NCI-H1694 treated with DMSO at 0.1 percent for 48 hours (cell line): ENCODE measurements around the gene DMBT1.

Experiments used
- DNase-seq: peaks from one replicate; lab custom pipeline; 2025; lab: John Stamatoyannopoulos, UW

DMBT1 gene

GRCh38 chr10:122673269-122673668 lies 112.7 kb downstream of the DMBT1 start:
- no peak for DNase-seq

GRCh38 chr10:122673731-122674130 lies 113.2 kb downstream of the DMBT1 start:
- DNase-seq = no peak

GRCh38 chr10:122674781-122675180 lies 114.2 kb downstream of the DMBT1 start:
- DNase-seq = no peak

- no peak for DNase-seq
These were observed 114.7 kb downstream of the DMBT1 start for GRCh38 chr10:122675278-122675677.

DNA sequence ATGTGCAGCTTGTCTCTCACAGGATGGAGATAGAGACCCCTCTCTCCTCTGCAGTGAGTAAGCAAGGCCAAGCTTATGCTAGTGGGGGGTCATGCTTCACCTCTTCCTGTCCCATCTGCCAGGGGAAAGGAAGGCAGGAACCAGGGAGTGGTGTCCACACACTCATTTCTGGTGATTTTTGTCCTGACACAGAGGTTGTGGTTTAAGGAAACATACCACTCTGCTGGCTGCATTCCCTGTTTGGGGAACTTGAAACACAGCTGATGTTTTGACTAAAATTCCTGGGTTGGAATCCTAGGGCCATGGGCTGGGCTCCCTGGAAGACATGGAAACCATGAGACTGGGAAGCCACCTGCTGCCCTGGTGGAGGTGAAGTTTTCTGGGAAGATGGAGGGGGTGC lies 117.7 kb downstream of the DMBT1 start:
- no peak for DNase-seq

DNA sequence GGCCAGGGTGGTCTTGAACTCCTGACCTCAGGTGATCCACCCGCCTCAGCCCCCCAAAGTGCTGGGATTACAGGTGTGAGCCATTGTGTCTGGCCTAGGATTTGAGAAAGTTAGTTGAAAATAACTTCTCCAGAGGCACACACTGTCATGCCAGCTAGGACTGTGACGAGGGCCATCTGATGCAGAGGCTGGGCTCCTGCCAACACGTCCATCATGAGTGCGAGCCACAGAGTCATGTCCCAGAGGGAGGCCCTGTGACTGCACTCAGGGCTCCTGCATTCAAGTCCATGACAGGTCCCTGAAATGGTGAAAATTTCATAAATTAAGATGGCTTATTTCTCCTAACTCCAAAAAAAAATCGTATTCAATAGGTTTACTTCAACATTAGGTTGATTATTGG lies 122.0 kb downstream of the DMBT1 start:
- no peak for DNase-seq

DNA sequence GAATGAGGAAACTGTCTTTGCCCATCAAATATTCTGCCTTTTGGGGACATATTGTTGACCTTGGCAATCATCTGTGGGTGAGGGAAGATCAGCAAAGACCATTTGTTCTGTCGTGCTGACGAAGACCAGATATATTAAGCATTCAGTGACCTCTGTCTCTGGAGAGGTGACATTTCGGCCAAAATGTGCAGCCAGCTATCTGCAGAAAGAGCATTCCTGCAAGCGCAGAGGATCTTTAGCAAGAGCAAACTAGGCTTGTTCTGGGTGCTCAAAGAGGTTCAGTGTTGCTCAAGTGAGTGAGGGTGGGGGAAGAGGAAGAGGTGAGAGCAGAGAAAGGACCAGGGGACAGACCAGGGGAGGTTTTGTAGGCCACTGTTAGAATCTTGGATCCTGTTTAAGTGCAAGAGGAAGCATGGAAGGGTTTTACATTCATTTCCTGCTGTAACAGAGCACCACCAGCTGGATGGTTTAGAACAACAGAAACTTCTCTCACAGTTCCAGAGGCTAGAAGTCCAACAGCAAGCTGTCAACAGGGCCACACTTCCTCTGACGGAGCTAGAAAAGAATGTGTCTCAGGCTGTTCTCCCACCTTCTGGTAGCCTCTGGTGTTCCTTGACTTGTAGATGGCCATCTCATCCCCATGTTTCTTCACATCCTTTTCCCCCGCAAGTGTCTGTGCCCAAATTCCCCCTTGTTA lies 127.9 kb downstream of the DMBT1 start:
- no peak for DNase-seq

GRCh38 chr10:122689146-122689820 lies 128.7 kb downstream of the DMBT1 start:
- no peak for DNase-seq

GRCh38 chr10:122692744-122693143 lies 132.2 kb downstream of the DMBT1 start:
- DNase-seq = no peak
